ENCODE data around the gene LIN52.
"Not testable (repeated sequence)": the region's sequence is repeated elsewhere in the genome, so short reads cannot be mapped to it uniquely, and the experiment has no call there.

LIN52 gene

DNA sequence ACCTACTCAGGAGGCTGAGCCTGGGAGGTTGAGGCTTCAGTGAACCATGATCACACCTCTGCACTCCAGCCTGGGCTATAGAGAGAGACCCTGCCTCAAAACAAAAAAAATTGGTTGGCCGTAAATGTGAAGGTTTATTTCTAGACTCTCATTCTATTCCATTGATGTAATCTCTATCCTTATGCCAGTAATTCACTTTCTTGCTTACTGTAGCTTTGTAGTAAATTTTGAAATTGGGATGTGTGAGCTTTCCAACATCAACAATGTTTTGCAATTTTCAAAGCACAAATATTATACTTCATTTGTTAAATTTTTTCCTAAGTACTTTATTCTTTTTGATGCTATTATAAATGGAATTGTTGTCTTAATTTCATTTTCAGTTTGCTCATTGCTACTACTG, 24.6 kb downstream of the LIN52 start:
- DNase-seq (ENCODE audit: low spot score) = no peak

GRCh38 chr14:74111395-74112216, 26.9 kb downstream of the LIN52 start:
- peak; percentile 57 for DNase-seq (ENCODE audit: low spot score)

DNA sequence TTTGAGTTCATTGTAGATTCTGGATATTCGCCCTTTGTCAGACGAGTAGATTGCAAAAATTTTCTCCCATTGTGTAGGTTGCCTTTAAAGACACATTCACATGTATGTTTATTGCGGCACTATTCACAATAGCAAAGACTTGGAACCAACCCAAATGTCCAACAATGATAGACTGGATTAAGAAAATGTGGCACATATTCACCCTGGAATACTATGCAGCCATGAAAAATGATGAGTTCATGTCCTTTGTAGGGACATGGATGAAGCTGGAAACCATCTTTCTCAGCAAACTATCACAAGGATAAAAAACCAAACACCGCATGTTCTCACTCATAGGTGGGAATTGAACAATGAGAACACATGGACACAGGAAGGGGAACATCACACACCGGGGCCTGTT, 40.7 kb downstream of the LIN52 start:
- not testable (repeated sequence) for DNase-seq (ENCODE audit: low spot score)

DNA sequence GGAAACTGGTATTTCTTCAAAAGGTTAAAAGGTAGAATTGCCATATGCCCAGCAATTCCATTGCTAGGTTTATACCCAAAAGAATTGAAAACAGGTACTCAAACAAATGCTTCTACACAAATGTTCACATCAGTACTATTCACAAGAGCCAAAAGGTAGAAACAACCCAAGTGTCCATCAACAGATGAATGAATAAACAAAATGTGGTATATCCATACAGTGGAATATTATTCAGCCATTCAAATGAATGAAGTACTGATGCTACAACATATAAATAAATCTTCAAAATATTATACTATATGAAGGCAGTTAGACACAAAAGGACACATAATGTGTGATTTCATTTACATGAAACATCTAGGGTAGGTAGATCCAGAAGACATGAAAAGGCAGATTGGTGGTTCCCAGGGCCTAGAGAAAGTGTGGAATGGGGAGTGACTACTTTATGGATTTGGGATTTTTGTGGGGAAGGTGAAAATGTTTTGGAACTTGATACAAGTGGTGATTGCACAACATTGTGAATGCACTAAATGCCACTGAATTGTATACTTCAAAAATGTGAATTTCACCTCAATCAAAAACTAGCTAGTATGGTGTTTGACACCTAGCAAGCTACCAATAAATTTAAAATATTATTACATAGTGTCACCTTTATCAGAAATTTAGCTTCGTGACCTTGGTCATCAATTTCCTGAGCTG, 41.7 kb downstream of the LIN52 start:
- no peak for DNase-seq (ENCODE audit: low spot score)

- no peak for DNase-seq (ENCODE audit: low spot score)
Observed at GRCh38 chr14:74127634-74128033, 42.9 kb downstream of the LIN52 start.

DNA sequence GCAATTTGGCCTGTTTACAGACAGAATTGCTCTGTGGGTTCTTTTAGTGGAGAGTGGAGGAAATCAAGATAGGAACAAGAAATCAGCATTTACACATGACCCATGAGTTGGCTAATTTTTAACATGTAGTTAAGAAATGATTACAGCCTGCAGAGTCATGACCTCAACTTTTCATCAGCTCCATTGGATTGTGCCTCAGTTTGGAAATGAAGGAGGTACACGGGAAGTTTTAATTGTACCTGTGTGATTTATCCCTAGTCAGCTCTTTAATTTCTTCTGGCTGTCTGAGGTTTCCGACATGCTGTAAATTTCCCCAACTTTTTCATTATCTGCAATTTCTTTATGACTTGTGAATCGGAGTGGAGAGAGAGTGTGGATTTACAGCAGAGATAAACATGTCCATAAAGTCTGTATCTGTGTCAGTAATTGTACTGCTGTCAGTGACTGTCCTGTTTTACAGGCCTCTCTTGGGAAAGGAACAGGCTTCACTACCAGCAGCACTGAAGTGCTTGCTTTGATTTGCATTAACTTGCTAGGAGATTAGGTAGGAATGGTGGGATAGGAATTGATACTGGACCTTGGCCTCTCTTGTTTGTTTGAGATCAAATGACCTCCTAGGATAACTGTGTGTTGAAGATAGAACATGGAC, 49.2 kb downstream of the LIN52 start:
- DNase-seq (ENCODE audit: low spot score) = peak; percentile 50

- DNase-seq (ENCODE audit: low spot score) = no peak
Observed at GRCh38 chr14:74134484-74134883, 49.7 kb downstream of the LIN52 start.

DNA sequence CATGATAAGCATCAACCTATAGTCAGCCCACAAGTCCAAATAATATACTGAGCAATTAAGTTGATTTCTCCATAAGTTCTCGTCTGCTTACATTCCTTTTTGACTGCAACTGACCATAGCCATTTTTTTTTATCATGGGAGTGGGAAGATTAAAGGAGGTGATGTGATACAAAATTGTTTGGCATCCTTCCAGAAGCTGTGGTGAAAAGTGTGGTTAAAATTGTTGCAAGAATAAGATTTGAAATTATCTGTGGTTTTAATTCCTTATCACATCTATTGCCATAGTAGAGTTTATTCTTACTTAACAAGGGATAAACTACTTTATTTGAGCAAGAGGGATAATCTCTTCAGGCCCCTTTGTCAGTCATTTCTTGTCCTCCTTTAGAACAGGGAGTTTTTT, 50.7 kb downstream of the LIN52 start:
- DNase-seq (ENCODE audit: low spot score) = peak; percentile 2

- DNase-seq (ENCODE audit: low spot score) = no peak
Observed at GRCh38 chr14:74140374-74140850, 55.7 kb downstream of the LIN52 start.

- DNase-seq (ENCODE audit: low spot score) = peak; percentile 35
Observed at GRCh38 chr14:74141703-74142102, 56.9 kb downstream of the LIN52 start.

DNA sequence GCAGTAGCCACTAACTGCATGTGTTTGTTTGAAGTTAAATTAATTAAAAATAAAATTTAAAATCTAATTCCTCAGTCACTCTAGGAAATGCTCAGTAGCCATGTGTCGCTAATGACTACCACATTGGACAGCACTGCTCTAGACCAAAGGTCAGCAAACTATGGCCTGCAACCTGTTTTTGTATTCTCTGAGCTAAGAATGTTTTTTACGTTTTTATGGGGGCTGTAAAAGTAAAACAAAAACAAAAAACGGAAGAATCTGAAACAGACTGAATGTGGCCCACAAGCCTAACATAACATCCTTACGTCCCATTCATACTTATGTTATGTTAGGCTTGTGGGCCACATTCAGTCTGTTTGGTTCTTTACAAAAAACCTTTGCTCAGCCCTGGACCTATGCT, 57.8 kb downstream of the LIN52 start:
- DNase-seq (ENCODE audit: low spot score) = no peak

- DNase-seq (ENCODE audit: low spot score) = no peak
Observed at GRCh38 chr14:74144789-74145188, 60.0 kb downstream of the LIN52 start.

DNA sequence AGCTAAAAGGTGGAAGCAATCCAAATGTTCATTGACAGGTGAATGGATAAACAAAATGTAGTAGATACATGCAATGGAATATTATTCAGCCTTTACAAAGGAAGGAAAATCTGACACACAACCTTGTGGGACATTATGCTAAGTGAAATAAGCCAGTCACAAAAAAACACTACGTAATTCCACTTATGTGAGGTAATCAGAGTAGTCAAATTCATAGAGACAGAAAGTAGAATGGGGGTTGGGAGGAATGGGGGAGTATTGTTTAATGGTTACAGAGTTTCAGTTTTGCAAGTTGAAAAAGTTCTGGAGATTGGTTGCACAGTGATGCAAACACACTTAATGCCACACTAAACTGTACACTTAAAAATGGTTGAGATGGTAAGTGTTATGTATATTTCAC, 62.8 kb downstream of the LIN52 start:
- DNase-seq (ENCODE audit: low spot score) = no peak

- no peak for DNase-seq (ENCODE audit: low spot score)
Observed at GRCh38 chr14:74148705-74149104, 63.9 kb downstream of the LIN52 start.

GRCh38 chr14:74155287-74155686, 70.5 kb downstream of the LIN52 start:
- DNase-seq (ENCODE audit: low spot score) = no peak

DNA sequence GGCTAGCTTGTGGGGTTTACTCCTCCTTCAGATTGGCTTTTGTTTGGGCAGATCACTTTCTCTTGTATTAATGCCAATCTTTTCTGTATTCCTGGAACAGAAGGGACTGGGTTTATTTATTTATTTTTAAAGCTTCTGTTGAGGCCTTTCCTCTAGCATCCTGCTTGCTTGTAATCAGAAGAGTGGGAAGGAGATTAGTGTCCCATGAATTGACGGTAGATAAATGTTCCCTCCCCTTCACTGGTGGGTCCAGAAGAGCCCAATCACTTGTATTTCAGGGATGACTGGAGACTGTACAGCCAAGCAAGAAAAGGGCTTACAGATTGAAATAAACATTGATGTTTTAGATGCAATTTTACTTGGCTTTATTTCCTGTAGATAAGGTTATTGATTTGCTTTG, 71.0 kb downstream of the LIN52 start:
- no peak for DNase-seq (ENCODE audit: low spot score)

GRCh38 chr14:74160763-74161162, 76.0 kb downstream of the LIN52 start:
- DNase-seq (ENCODE audit: low spot score) = no peak

- no peak for DNase-seq (ENCODE audit: low spot score)
Observed at GRCh38 chr14:74161526-74162158, 76.9 kb downstream of the LIN52 start.

DNA sequence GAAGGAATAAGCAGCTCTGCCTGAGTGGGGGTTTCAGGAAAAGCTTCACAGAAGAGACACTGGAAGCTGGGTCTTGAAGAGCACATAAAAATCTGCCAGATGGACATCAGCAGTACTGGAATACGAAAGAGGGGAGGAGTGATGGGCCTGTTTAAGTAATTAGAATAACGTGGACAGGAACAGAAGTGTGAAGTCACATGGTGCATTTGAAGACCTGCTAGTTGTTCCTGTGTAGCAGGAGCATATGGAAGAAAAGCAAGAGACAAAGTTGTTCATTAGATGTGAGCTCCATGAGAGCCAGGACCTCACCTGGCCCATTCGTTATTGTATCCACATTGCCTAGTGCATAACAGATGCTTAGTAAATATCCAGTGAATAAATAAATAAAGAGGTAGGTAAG, 85.2 kb downstream of the LIN52 start:
- DNase-seq (ENCODE audit: low spot score) = no peak

DNA sequence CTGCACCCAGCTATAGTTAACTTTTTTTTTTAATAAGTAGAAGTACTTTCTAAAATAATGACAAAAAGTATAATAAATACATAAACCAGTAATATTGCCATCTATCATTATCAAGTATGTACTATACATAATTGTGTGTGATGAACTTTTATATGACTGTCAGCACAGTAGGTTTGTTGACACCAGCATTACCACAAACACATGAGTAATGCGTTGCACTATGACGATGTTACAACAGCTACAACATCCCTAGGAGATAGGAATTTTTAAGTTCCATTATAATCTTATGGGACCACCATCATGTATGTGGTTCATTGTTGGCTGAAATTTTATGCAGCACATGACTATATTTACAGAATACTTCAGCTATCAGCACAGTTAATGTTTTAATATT, 91.6 kb downstream of the LIN52 start:
- DNase-seq (ENCODE audit: low spot score) = no peak

DNA sequence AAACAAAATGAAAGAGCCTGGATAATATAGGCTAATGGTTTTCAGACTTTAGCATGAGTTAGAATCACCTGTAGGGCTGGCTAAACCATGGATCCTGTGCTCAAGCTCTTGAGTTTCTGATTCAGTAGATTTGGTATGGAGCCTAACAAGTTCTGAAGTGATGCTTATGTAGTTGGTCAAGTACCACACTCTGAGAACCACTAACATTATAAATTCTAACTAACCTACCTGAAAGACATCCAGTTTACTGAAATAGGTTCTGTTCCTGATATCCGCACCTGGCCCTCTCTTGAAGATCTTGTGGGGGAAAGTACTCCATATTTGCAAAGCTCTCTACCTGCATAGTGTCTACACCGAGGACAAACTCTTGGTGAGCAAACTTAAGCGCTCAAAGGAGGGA, 95.1 kb downstream of the LIN52 start:
- no peak for DNase-seq (ENCODE audit: low spot score)

DNA sequence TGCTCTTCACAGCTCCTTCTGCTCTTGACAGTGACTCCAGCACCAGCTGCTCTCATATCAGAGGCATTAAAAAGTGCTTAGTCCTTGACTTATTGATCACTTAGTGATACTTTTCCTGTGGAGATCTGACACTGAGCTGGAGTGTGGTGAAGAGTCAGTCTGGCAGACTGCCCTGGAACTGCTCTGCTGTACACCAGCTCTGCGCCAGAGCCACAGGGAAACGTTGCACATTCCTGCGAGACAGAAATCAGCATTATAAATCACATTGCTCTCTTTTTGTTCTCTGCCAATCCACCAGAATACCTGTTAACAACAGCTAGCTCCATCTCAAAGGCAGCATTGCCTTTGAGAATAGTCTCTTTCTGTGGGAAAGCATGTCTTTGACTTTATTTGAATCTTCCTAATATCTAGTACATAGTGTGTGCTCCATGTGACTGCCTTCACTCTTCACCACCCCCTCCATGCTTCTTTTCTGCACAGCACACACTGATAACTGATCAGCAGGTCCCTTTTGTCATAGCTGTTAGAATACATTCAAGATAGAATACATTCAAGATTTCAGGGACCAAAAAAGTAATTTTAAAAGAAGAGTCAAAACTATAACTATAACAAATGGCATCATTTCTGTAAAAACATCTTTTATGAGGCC, 106.3 kb downstream of the LIN52 start:
- no peak for DNase-seq (ENCODE audit: low spot score)
